ENCODE measurements around the gene ZDHHC7.

GRCh38 chr16:85040685-85041084 is 29.4 kb upstream of the ZDHHC7 start:
- TF ChIP-seq SMC3 (IDR thresholded peaks at IDR 0.05) = no peak
- no peak for TF ChIP-seq EP300 (IDR thresholded peaks at IDR 0.05)
- no peak for TF ChIP-seq CTCF (IDR thresholded peaks at IDR 0.05)
- TF ChIP-seq E2F6 (IDR thresholded peaks at IDR 0.05; ENCODE audit: borderline replicate concordance, low read depth) = no peak
- TF ChIP-seq PBX3 (IDR thresholded peaks at IDR 0.05) = no peak
- TF ChIP-seq ELK1 (IDR thresholded peaks at IDR 0.05; ENCODE audit: low read depth, low read length) = no peak
- no peak for TF ChIP-seq ESRRA (IDR thresholded peaks at IDR 0.05; ENCODE audit: borderline replicate concordance, low read length)
- TF ChIP-seq HMGXB4 (CRISPR knock-in tag; IDR thresholded peaks at IDR 0.05; ENCODE audit: borderline replicate concordance) = no peak
- TF ChIP-seq POLR2A (IDR thresholded peaks at IDR 0.05; ENCODE audit: low read length) = no peak
- no peak for TF ChIP-seq KDM5A (IDR thresholded peaks at IDR 0.05)
